Measurements from ENCODE around the gene INF2. TPM values are rescaled to one million over a fixed set of nuclear protein-coding genes. Genes with fewer than 3 reads are reported as not detected.

The INF2 gene
- polyA plus RNA-seq, 3 donors, result 54.0 to 60.1 (median 54.7) TPM

DNA sequence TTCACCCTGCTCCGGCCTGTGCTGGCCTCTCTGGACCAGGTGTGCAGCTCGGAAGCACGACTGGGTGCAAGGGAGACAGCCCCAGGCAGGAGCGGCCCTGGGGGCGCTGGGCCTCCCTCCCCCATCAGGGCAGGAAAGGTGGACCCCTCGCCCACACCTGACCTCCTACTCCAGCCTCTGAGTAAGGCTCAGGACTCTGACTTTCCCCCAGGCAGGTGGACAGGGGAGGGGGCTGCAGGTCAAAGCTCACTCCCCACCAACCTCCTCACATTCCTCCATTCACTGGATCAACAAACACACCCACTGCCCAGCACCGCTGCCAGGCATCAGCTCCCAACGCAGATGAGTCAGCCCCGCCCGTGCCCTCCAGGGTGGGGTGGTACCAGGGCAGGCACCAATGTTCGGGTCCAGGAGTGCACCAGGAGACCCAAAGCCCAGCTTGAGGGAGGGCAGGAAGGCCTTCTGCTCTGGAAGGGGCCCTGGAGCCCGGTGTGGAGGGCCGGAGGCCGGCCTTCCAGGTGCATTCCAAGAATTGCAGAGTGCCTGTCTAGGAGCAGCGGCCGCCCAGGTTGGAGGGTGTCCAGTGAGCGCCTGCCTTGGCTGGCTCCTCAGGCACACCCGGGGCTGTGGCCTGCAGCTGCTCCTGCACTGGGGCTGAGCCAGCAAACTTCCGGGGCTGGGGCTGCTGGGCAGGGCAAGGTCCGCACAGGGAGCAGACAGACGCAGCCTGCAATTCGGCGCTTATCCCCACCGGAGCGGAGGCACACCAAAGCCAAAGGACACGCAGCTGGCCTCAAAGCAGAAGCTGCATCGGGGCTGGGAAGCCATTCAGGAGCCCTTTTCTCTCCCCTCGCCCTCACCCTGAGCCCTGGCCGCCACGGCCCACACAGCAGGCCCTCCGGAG is 1.6 kb upstream of the INF2 start:
- DNase-seq, result no peak

DNA sequence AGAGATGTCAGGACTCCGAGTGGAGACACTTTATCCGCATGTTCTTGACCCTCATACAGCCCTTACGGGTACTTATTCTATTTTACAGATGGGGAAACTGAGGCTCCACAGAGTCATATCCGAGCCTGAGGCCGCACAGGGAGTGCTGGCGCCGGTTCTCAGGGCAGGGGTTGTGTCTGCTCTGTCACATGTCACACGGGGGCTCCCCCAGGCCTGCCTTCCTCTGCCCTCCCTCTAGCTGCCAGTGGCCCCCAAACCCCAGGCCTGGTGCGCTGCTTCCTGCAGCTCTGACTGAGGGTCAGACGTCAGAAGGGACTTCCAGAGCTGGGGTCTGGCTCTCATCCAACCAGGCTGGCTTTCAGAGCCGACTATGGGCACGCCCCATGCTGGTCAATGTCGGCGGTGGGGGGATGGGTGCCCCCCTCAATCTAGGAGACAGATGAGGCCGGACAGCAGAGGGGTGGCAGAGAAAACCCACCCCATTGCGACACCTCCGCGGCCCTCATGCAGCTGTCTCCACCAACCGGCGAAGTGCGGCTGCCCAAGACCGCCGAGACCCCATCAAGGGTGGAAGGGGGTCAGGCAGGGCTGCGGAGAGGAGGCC is 811 bp upstream of the INF2 start:
- no peak for DNase-seq

DNA sequence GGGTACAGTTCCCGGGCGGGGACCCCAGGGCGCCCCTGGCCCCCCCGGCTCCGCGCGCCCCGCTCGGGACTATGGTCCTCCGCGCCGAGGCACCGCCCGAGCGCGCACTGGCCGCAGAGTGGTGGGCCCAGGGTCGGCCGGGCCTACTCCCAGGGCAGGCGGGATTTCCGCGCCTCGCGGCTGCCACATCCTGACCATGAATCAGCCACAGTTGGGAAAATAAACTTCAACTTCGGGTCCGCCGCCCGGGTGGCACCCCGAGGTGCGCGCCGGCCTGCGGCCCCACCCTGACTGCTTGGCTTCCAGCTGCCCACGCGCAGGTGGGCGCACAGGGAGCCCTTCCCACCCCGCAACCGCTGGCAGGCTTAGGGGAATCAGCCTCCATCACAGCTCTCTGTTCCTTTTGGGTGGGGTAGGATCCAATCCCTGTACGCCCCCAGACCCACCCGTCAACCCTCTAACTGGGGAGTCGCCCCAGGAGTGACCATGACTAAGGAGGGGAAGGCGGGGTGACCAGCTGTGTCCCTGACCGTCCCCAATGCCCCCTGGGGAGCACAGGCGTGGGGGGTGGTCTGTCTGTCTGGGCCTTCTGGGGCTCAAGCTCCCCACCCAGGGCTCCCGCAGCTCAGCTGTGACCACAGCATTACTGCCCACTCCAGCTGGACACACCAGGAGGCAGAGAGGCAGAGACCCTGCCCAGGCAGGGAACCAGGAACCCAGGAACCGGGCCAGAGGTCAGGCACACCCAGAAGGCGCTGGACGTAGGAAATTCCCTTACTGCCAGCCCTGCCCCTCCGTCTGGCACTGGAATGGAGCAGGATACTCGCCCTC is 678 bp downstream of the INF2 start:
- DNase-seq, result no peak

DNA sequence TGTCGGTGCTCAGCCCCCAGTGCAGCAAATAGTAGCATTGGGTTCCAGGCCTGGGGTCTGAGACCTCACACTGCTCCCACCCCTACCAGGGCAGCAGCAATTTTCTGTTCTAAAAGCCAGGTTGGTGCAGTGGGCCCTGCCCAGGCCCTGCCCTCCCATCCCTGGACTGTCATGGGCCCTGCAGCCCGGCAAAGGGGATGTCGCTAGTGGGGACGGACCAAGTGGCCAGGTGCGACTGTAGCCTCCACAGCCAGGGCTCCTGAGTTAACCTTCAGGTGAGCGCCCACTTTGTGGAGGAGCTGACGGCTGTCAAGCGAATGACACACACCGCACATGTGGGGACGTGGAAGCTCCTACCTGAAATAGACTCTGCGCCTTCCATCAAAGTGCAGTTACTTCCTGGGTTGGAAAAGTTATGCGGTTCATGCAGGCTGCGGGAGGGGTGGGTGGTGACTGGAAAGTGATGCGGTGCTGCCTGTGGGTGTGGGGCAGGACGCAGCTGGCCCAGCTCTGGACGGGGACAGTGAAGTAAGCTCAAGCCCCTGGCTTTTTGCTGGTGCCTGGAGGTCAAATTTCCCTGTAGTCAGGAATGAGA is 1.5 kb downstream of the INF2 start:
- DNase-seq, result no peak

DNA sequence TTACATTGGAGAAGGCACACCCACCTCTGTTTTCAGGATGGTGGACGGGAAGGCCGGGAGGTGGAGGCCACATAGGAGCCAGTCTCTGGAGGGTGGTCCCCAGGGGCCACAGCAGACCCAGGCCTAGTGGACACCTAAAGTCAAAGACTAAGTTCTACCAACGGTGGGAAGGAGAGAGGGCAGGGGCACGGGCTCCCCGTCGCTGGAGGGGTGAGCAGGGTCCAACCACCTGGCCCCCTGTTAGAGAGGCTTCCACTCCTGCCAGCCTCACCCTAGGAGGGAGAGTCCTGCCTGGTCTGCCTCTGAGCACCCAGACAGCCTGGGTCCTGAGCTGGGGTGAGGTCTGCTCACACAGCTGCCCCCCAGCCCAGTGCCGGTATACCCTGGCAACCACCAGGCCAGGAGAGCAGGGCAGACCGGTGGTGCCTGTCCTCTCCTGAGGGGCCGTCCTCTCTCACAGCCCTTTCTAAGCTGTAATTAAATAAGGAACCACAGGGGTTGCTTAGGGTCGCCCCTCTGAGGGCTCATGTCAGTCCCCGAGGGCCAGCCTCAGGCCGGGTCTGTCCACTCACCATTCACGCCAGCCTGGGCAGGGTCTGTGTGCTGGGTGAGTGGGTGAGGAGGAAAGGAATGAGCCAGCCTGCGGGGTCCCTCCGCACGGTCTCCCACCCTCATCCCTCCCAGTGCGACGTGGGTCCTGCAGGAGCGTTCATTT is 2.3 kb downstream of the INF2 start:
- no peak for DNase-seq

DNA sequence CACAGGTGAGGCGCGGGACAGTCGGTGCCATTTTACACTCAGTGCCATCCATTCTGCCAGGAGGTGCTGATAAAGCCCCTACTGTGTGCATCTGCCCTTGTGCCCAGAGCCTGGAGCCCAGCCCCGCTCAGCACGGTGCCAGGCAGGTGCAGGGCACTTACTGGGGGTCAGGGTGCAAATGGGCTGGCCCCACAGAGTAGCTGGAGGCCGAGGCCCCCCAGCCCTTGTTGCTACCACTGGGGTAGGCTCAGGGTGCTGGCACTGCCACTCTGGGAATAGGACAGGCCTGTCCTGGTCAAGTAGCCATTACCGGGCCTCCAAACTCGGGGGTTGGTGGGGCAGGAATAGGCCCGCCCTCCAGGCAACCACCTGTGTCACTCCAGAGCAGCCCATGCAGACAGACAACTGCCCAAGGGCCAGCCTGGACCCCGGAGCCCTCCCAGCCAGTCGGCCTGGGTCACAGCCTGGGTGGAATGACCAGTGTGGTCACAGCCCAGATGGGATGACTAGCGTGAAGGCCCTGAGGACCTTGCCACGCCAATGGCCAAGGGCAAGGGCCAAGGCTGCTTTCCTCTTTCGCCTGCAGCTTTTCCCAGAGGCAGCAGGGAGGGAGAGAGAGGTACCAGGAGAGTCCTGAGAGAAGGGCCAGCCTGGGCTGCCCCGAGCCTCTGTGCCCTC is 3.0 kb downstream of the INF2 start:
- DNase-seq, result no peak

DNA sequence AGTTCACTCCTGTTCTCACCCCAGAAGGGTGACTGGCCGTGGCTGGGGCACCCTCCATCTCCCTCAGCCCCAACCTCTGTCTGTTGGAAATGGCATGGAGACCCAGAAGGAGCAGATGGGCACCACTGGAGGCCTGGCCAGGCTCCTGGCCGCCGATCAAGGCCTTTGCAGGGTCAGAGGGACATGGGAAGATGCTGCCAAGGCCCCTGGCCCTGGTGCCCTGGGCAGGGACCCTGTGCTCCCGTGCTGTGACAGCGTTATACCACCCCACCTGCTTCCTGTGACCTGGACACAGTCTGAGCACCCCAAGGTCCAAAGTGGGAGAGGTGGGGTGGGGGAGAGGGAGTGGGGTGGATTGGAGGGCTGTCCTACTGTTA is 3.5 kb downstream of the INF2 start:
- DNase-seq, result no peak

DNA sequence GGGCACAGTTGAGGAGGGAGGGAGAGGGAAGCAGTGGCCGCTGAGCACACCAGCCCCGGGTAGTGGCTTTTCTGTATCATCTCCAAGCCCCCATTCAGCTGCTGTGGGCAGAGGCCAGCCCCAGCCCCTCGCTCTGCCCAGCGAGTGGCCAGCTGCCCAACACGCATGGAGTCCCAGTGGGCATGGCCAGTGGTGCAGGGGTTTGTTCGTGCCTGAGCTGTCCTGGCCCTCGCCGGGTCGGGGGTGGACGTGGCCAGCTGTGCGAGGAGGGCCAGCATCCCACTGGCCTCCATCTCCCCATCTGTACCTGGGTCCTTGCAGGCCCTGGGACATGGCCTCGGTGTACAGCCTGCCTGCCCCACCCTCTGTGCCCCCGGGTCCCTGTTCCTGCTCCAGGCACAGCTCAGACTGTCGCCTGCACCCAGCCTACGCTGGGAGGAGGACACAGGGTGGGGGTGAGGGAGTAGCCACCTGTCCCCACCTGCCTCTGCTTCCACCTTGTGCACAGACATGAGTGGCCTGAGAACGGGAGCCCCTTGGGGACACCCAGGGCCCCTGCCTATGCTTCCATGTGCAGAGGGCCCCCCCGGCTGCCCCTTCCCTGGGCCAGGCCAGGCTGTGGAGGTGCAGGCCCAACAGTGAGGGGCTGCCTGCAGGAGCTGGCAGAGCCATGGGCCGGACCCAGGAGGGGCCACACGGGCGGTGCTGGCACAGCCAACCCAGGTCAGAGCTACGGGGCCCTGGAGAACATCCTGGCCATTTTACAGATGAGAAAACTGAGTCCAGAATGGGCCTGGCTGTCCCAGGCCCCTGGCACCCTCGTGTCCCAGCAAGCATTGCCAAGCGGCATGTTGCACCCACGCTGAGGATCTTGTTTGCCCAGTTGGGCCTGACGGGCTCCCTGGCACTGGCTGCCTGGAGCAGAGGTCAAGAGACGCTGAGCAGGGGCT is 4.3 kb downstream of the INF2 start:
- no peak for DNase-seq

DNA sequence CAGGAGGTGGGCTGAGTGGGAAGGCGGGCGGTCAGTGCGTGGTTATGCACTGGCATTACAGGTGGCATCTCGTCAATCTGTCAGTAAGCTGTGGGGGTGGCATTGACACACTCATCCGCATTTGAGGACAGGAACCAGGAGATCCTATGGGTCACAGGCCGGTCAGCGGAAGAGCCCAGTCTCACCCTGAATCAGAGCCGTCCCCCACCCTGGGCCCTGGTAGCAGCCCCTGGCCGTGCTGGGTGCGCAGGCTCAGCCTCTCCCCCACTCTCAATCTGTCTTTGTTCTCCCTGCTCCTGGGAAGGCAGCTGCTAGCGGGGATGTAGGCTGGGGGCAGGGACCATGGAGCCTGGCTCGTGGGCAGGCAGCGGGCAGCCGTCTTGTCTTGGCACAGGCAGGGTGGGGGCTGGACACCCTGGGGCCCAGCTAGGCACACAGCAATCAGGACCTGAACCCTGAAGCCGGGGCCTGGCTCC is 5.1 kb downstream of the INF2 start:
- DNase-seq, result no peak

DNA sequence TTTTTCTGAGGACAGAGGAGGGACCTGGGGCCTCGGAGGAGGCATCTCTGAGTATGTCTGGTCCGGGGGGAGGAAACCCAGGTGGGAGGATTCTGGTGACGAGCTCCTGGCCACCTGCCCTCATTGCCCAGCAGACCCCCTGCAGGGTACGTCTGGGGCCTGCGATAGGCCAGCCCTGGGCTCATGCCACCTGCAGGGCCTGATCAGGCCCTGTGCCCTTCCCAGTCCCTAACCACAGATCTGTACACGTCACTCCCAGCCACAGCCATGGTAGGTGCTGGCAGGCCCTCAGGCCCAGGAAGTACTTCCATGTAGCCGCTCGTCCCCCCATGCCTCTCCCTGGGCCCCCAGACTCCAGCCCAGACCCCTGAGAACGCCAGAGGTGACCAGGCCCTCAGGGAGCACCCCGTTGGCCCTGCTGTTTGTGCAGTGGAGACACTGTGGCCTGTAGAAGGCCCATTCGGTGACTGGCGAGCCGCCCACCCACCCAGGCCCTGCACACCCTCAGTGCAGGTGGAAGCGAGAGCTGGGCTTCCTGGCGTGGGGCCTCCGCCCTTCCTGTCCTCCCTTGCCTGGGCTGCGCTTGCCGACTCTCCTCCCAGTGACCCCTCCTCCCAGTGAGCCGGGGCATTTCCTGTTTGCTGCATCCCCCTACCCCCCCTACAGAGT is 5.7 kb downstream of the INF2 start:
- DNase-seq, result no peak

DNA sequence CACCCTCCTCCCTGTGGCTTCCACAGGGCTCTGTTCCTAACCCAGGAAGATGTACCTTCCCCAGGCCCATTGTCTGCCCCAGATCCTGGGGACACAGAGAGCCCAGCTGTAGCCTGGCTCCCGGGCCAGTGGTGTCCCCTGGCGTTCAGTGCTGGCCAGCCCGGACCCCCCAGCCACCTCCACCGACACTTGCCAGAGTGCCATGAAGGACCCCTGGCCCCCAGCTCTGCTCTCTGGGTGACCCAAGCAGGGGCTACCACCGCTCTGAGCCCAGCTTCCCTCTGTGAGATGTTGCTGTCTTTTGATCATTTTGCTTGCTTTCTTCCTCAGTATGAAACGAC is 6.2 kb downstream of the INF2 start:
- DNase-seq, result no peak

DNA sequence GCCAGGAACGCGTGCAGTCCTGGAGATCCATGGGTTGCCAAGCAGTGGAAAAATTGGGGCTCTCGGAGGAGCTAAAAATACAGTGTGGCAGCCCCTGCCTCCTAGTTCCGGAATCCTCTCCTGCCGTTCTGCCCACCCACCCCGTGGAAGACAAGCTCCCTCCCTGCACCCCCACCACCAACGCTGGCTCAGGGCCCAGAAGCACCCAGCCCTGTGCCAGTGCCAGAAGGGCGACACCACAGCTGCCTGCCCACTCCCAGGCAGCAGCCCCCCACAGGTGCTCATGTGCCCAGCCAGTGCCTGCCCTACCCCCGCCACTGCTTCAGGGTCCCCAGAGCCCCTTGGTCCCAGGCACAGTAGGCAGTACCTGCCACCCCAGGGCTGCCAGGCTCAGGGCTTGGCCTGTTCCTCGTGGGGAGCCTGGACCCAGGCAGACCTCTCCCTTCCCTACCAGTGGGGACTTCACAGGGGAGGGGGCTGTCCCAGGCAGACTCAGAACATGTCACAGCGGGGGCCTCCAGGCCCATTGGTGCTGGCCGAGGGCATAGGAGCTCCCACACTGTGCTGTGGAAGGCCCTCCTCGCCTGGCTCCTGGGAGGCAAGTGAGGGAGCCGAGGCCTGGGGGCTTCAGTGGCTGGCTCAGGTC is 7.4 kb downstream of the INF2 start:
- no peak for DNase-seq

DNA sequence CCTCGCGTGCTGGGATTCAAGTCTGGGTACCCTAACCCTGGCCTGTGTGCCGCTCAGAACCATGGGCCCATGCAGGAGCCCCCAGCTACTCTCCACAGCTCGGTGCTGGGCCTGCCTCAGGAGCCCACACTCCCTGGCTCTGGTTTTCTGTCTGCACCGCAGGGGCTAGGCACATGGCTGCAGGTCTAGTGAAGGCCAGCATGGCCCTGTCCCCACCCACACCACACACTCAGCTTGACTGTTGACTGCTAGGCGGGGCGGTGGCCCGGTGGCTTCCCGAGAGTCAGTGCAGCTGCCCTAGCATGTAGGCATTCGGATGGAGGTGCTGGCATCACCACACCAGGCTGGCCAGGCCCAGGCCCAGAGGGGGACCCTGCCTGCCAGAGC is 7.9 kb downstream of the INF2 start:
- no peak for DNase-seq

DNA sequence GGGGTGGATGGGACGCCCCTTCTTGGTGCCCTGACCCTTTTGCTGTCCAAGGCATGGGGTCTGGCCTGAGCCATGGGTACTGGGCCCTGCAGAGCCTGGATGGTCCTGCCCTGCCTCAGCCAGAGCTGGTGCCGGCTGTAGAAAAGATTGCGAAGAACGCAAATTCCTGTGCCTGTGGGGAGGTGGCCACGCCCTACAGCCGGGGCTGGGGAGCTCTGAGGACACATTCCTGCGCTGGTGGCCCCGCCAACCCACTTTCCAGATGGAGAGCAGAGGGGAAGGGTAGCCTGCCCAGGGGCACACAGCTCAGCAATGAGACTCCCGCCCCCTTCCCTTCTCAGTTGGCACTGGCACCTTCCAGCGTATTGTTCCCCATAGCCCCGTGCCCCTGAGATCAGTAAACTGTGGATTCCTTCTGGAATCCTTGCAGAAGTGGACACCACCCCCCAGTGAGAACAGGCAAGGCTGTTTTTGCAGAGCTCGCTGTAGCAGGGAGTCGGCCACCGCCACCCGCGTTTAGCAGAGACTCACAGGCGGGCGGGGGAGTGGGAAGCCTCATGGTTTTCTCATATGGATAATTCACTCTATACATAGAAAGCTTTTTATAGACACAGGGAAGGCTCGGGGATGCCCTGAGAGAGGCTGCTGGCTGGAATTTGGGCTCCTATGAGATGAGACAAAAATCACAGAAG is 8.6 kb downstream of the INF2 start:
- DNase-seq, result no peak

DNA sequence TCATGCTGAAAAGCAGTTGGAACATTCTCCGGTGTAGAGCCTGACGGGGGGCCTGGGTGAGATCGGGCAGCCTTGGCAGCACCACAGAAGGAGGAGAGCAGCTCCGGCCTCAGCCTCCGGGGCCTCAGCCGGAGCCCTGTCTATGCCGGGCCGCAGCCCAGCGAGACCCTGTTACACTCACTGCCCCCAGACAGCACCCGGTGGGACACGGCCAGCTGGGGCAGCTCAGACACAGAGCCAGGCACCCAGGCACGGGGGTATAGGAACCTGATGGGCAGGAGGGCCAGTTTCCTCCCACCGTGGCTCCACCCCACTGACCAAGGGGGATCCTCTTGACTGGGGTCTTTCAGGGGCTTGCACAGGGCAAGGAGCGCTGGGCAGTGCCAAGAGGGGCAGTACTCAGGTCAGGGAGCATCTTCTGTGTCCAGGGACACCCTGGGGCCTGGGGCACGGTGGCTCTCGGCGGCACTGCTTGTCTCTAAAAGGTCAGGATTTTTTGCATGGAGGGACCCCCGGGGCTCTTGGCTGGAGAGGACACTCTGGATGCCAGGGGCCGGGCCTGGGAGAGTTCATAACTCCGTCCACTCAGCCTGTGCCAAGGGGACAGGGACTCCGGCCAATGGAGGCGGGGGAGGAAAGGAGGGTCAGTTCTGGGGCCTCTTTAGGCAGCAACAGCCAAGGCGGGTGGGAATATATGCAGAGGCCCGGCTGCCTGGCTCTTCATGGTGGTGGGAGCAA is 9.4 kb downstream of the INF2 start:
- no peak for DNase-seq

DNA sequence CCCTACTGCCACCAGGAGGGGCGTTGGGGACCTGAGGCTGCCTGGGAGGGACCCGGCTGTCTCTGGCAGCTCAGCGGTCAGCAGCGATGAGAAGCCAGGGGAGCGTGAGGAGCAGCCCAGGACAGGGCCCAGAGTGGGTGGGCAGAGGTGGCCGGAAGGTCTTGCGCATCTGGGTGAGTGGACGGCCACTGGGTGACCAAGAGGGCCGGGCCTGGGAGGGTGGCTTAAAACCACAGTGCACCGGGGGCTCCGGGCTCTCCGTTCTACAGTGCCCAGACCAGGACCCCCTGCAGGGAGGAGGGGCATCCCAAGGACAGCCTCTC is 10.0 kb downstream of the INF2 start:
- no peak for DNase-seq

DNA sequence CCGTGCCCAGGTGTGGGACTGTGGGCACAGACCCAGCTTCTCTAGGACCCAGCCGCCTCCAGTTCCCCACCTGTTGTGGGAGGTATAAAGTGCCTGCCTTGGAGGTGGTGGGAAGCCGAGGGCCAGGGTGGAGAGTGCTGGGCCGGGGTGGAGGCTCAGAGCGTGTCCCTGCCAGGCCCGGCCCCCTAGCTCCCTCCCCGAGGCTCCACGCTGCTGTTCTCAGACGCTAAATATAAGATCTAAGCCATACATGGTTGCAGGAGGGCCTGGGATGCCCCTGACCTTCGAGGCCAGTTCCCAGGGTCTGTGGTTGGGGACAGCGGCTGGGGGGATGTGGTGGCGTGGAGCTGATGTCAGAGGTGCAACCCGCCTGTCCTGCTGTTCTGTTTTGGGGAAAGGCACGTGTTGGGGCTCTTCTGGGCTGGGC is 10.8 kb downstream of the INF2 start:
- no peak for DNase-seq
